Panc1 (cell line): ENCODE results near the gene PGA5. TPM values are rescaled to one million over a fixed set of nuclear protein-coding genes. Genes with fewer than 3 reads are reported as not detected.

Experiments
- ATAC-seq: fragments of 200-7000 bp; cut with Tn5 transposase; 2 replicates; pipeline ENCODE4 v1.9.1; 2020; ENCODE audit warnings: mild to moderate bottlenecking, moderate library complexity
- BruUV-seq: library from RNA; stranded (reverse); fragments of 400-500 nt; replicated peaks from 2 replicates; lab custom pipeline; 2021; lab: Mats Ljungman, UMichigan
- CTCF ChIA-PET: fragments of 300-600 bp; sonication (Branson Sonifier 250); formaldehyde crosslinking; loops from one replicate; lab custom pipeline; 2022; ENCODE audit warnings: antibody characterized with exemption; lab: Charles Lee
- POLR2A ChIA-PET: fragments of 300-600 bp; sonication (Branson Sonifier 250); formaldehyde crosslinking; loops from one replicate; lab custom pipeline; 2022; ENCODE audit warnings: antibody characterized with exemption; lab: Charles Lee
- DNase-seq: peaks from one replicate; pipeline ENCODE4 v3.0.0-alpha.2; 2010; ENCODE audit warnings: low read depth, low spot score
- H3K27ac ChIP-seq: 2 replicates; pipeline ENCODE4 v1.5.1; 2011; ENCODE audit warnings: mild to moderate bottlenecking, low read length, inconsistent platforms
- H3K27me3 ChIP-seq: fragments of 200-500 bp; sonication (Bioruptor generic); 2 replicates; pipeline ENCODE4 v1.6.0; 2014; ENCODE audit warnings: low read length, inconsistent platforms; ENCODE audit not compliant: control insufficient read depth, insufficient read depth
- H3K36me3 ChIP-seq: fragments of 200-500 bp; sonication (Bioruptor generic); 2 replicates; pipeline ENCODE4 v1.5.1; 2014; ENCODE audit warnings: inconsistent platforms, mild to moderate bottlenecking, low read length, moderate library complexity; ENCODE audit not compliant: control insufficient read depth, insufficient read depth
- H3K4me1 ChIP-seq: 2 replicates; pipeline ENCODE4 v1.5.1; 2011; ENCODE audit warnings: inconsistent platforms, mild to moderate bottlenecking, low read length, moderate library complexity; ENCODE audit not compliant: control insufficient read depth, insufficient read depth
- H3K4me3 ChIP-seq, 2 experiments: 2 replicates each; pipeline ENCODE4 v1.5.1; 2011 to 2012; ENCODE audit warnings: low read depth in 2 of 2, low read length in 2 of 2, mild to moderate bottlenecking in 2 of 2, inconsistent platforms in 1 of 2, moderate library complexity in 1 of 2
- H3K9me3 ChIP-seq: fragments of 200-500 bp; sonication (Bioruptor generic); 2 replicates; pipeline ENCODE4 v1.5.1; 2014; ENCODE audit warnings: low read depth, mild to moderate bottlenecking, inconsistent platforms, low read length, moderate library complexity; ENCODE audit not compliant: control insufficient read depth, insufficient read depth
- POLR2AphosphoS5 ChIP-seq: IDR thresholded peaks from 2 replicates; pipeline ENCODE4 v1.6.1; 2012; ENCODE audit warnings: mild to moderate bottlenecking, low read depth, low read length, moderate library complexity
- SIN3A ChIP-seq: IDR thresholded peaks from 2 replicates; pipeline ENCODE4 v1.6.1; 2012; ENCODE audit warnings: low read depth, mild to moderate bottlenecking, low read length, moderate library complexity, borderline replicate concordance; ENCODE audit not compliant: insufficient read depth
- TCF7L2 ChIP-seq: IDR thresholded peaks from 2 replicates; pipeline ENCODE4 v1.6.1; 2011; ENCODE audit warnings: mild to moderate bottlenecking, low read depth, low read length, inconsistent platforms
- in situ Hi-C: cut with HindIII; loops from 2 replicates; pipeline ENCODE4 v1.10.0; 2016; ENCODE audit warnings: low sequenced_read_pairs, low pct_unique_long_range_greater_than_20kb
- intact Hi-C: fragments of 100-400 bp; cut with micrococcal nuclease; formaldehyde crosslinking; loops from one replicate; pipeline ENCODE4 v1.10.0; 2022; ENCODE audit not compliant: unreplicated experiment
- total RNA-seq: library from RNA; stranded (reverse); gene quantifications from one replicate; pipeline ENCODE4 v1.2.1, GENCODE V29; 2021; ENCODE audit not compliant: unreplicated experiment
- TF ChIP-seq, protein P1 (sequence below), 2 experiments: IDR thresholded peaks; 2 replicates each; pipeline ENCODE4 v1.6.1; 2011 to 2012; ENCODE audit warnings: low read depth in 2 of 2, control low read depth in 1 of 2, low read length in 1 of 2, mild to moderate bottlenecking in 1 of 2, moderate library complexity in 1 of 2; ENCODE audit not compliant: insufficient read depth in 1 of 2
- TF ChIP-seq, protein P2 (sequence below): fragments of 450-650 bp; IDR thresholded peaks from 2 replicates; pipeline ENCODE4 v1.5.1; 2017; ENCODE audit warnings: mild to moderate bottlenecking

PGA5 gene
- total RNA-seq, 1 experiment from 2014 or later: not detected

DNA sequence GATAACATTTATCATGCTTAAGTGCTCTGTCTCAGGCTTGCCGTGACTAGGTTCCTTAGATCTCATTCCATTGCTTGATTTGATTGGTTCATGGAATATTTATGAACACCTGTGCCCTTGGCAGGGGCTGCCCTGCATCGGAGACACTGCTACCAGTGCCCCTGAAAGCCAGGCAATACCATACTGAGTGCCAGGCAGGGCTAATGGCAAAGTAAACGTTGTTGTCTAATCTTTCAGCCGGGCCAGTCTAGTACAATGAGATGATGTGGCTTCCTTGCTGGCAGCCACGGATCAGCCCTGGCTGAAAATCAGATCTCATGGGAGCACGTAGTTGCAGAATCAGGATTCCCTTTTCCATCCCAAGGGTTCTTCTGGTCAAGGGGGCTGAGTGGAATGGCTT, 42.6 kb upstream of the PGA5 start:
- intact Hi-C loops (no loop called here), in situ Hi-C loops (no loop called here)
- Histone ChIP-seq H3K9me3 (no peaks in the 10 kb centered on the region), H3K4me1 (no peaks in the 10 kb centered on the region), H3K27me3 (peaks cover 4% of the 10 kb centered on the region; the same call in 1 of the 2 replicates), H3K4me3 (no peak overlapping the region), H3K27ac (no peak overlapping the region), H3K36me3 (no peaks in the 10 kb centered on the region)
- CTCF ChIA-PET: no interaction called here
- BruUV-seq: no TSS peak
- no peak for ATAC-seq
- POLR2A ChIA-PET: no interaction called here
- TF ChIP-seq TCF7L2: no peak
- TF ChIP-seq, protein P1, sequence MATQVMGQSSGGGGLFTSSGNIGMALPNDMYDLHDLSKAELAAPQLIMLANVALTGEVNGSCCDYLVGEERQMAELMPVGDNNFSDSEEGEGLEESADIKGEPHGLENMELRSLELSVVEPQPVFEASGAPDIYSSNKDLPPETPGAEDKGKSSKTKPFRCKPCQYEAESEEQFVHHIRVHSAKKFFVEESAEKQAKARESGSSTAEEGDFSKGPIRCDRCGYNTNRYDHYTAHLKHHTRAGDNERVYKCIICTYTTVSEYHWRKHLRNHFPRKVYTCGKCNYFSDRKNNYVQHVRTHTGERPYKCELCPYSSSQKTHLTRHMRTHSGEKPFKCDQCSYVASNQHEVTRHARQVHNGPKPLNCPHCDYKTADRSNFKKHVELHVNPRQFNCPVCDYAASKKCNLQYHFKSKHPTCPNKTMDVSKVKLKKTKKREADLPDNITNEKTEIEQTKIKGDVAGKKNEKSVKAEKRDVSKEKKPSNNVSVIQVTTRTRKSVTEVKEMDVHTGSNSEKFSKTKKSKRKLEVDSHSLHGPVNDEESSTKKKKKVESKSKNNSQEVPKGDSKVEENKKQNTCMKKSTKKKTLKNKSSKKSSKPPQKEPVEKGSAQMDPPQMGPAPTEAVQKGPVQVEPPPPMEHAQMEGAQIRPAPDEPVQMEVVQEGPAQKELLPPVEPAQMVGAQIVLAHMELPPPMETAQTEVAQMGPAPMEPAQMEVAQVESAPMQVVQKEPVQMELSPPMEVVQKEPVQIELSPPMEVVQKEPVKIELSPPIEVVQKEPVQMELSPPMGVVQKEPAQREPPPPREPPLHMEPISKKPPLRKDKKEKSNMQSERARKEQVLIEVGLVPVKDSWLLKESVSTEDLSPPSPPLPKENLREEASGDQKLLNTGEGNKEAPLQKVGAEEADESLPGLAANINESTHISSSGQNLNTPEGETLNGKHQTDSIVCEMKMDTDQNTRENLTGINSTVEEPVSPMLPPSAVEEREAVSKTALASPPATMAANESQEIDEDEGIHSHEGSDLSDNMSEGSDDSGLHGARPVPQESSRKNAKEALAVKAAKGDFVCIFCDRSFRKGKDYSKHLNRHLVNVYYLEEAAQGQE (IDR thresholded peaks at IDR 0.05; ENCODE audit: insufficient read depth in 1 of 2, low read depth in 2 of 2, low read length in 1 of 2): no peak
- no peak for DNase-seq

DNA sequence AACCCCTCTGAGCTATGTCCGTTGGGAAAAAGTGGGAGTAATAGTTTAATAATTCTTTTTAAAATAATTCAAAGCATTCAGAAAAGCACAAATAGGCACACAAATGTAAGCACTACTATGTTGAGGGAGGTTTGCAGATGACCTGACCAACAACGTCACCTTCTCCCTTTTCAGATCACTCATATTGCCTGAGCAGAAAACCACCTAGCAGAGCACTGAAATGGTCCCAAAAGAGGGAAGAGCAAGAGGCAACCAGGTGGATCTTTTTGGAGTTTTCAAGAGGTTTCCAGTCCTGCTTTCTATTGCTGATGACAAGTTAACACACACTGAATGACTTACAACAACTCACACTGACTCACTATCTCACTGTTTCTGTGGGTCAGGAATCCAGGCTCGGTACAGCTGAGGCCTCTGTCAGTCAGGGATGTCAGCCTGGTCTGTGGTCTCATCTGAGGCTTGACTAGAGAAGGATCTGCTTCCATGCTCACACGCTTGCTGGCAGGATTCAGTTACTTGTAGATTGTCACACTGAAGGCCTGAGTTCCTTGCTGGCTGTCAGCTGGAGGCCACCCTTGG, 41.9 kb upstream of the PGA5 start:
- no peak overlapping the region for H3K27ac ChIP-seq
- ATAC-seq: no peak
- H3K9me3 ChIP-seq: no peaks in the 10 kb centered on the region
- intact Hi-C loops (no loop called here), in situ Hi-C loops (no loop called here)
- BruUV-seq: no TSS peak
- H3K36me3 ChIP-seq: no peaks in the 10 kb centered on the region
- no peak for TF ChIP-seq TCF7L2
- no peak for TF ChIP-seq POLR2AphosphoS5
- TF ChIP-seq, protein P1 (IDR thresholded peaks at IDR 0.05; ENCODE audit: insufficient read depth in 1 of 2, low read depth in 2 of 2, low read length in 1 of 2): no peak
- no peak for TF ChIP-seq SIN3A
- TF ChIP-seq, protein P2, sequence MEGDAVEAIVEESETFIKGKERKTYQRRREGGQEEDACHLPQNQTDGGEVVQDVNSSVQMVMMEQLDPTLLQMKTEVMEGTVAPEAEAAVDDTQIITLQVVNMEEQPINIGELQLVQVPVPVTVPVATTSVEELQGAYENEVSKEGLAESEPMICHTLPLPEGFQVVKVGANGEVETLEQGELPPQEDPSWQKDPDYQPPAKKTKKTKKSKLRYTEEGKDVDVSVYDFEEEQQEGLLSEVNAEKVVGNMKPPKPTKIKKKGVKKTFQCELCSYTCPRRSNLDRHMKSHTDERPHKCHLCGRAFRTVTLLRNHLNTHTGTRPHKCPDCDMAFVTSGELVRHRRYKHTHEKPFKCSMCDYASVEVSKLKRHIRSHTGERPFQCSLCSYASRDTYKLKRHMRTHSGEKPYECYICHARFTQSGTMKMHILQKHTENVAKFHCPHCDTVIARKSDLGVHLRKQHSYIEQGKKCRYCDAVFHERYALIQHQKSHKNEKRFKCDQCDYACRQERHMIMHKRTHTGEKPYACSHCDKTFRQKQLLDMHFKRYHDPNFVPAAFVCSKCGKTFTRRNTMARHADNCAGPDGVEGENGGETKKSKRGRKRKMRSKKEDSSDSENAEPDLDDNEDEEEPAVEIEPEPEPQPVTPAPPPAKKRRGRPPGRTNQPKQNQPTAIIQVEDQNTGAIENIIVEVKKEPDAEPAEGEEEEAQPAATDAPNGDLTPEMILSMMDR: no peak
- H3K27me3 ChIP-seq: peaks cover 4% of the 10 kb centered on the region; the same call in 1 of the 2 replicates
- DNase-seq: no peak
- H3K4me1 ChIP-seq: no peaks in the 10 kb centered on the region
- ChIA-PET POLR2A (no interaction called here), CTCF (no interaction called here)
- no peak overlapping the region for H3K4me3 ChIP-seq
